GM12873 (cell line): ENCODE results near the gene ADGRG1.

Experiments used
- TF ChIP-seq, protein P1 (sequence below): IDR thresholded peaks from 2 replicates; pipeline ENCODE4 v1.5.1; 2012; ENCODE audit warnings: low read depth, mild to moderate bottlenecking, moderate library complexity, low read length, control low read depth; ENCODE audit not compliant: insufficient read depth; ENCODE audit errors: missing control alignments

The ADGRG1 gene

DNA sequence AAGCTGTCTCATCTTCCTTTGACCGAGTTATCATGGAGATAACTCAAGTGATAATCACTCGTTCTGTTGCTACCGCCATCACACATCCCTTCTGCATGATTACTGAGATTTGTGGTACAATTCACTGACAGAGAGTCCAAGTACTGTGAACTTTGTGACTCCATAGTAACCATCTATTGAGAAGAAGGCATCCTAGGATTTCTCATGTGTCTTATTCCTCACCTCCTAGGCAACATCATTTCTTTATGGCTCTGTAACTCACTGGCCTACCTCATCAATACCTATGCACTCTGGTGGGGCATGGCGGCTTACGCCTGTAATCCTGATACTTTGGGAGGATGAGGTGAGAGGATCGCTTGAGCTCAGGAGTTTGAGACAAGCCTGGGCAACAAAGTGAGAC is 85.6 kb downstream of the ADGRG1 start:
- TF ChIP-seq, protein P1, sequence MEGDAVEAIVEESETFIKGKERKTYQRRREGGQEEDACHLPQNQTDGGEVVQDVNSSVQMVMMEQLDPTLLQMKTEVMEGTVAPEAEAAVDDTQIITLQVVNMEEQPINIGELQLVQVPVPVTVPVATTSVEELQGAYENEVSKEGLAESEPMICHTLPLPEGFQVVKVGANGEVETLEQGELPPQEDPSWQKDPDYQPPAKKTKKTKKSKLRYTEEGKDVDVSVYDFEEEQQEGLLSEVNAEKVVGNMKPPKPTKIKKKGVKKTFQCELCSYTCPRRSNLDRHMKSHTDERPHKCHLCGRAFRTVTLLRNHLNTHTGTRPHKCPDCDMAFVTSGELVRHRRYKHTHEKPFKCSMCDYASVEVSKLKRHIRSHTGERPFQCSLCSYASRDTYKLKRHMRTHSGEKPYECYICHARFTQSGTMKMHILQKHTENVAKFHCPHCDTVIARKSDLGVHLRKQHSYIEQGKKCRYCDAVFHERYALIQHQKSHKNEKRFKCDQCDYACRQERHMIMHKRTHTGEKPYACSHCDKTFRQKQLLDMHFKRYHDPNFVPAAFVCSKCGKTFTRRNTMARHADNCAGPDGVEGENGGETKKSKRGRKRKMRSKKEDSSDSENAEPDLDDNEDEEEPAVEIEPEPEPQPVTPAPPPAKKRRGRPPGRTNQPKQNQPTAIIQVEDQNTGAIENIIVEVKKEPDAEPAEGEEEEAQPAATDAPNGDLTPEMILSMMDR, result no peak
